HG02678 (cell line): ENCODE results near the gene CD79A.

Experiments used
- ATAC-seq: cut with Tn5 transposase; IDR thresholded peaks from one replicate; pipeline ENCODE4 v1.9.1; 2021; ENCODE audit warnings: mild to moderate bottlenecking, moderate library complexity; ENCODE audit not compliant: unreplicated experiment

The CD79A gene

GRCh38 chr19:41917676-41918075 is 40.6 kb downstream of the CD79A start:
- ATAC-seq: no peak

DNA sequence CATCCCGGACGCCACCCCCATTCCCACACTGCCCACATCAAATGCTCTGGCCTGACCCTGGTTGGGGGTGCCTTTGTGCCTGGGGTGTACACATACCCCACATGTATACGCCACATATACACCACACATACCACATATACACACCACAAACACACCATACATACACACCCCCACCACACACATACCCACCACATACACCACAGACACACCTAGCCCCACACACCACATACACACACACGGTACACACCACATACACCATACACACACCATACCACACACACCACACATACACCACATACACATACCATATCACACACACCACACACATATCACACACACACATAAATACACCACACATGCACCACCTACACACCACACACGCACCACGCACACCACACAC is 41.0 kb downstream of the CD79A start:
- no peak for ATAC-seq

GRCh38 chr19:41918653-41919244 is 41.7 kb downstream of the CD79A start:
- no peak for ATAC-seq

DNA sequence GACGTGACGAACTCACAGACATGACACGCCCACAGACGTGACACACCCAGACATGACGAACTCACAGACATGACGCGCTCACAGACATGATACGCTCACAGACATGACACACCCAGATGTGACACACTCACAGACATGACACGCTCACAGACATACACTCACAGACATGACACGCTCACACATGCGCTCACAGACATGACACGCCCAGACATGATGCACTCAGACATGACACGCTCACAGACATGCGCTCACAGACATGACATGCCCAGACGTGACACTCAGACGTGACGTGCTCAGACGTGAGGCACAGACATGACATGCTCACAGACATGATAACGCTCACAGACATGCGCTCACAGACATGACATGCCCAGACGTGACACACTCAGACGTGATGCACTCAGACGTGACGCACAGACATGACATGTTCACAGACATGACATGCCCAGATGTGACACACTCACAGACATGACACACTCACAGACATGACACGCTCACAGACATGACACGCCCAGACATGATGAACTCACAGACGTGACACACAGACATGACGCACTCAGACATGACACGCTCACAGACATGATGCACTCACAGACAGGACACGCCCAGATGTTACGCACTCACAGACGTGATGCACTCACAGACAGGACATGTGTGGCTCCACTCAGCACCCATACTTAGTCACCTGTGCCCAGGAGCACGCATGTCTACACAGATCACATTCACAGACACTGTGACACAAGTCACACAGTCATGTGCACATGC is 43.1 kb downstream of the CD79A start:
- ATAC-seq: no peak

DNA sequence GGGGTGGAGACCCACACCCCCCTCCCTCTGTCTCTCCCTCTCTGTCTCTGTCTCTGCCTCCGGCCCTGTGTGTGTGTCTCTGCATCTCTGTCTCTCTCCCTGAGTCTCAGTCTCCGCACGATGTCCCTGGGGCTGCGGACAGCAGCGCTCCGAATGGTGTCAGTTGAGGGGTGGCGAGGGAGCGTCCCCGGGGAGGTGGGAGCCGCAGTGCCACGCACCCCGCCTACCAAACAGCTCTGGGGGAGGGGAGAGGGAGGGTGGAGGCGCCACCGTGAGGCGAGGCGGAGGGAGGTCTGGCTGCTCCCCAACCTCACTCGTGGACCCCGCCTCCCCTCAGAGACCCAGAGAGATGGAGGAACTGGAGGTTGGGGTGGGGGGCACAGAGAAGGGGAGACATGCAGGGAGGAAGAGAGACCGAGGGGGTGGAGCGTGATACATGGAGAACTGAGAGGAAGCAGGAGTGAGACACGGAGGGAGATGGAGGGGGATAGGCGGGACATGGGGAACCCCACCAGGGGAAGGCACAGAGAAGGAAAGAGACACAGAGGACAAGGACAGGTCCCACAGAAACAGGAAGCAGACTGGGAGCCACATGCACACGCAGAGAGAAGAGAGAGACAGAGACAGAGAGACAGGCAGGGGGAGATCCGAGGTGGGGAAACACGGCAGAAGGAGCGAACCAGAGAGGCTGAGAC is 44.0 kb downstream of the CD79A start:
- no peak for ATAC-seq

- no peak for ATAC-seq
Measured at GRCh38 chr19:41921577-41922576, 44.8 kb downstream of the CD79A start.

DNA sequence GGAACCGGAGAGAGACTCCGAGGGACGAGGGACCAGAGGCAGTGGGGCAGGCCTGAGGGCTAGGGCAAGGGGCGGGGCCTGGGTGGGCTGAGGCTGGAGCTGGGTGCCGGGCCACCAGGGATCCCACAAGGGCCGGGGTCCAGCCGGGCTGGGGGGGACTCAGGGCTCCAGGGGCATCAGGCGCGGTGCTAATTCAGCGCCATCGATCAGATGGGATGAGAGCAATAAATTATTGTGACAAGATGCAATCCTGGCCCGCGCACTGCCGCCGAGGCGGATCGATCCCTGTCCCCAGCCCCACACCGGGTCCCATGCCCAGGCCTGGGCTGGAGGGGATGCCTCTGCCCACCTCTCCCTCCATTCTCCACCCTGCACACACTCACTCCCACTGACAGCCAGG is 45.5 kb downstream of the CD79A start:
- no peak for ATAC-seq

GRCh38 chr19:41923045-41923788 is 46.1 kb downstream of the CD79A start:
- ATAC-seq: no peak

GRCh38 chr19:41924151-41925145 is 47.4 kb downstream of the CD79A start:
- no peak for ATAC-seq

DNA sequence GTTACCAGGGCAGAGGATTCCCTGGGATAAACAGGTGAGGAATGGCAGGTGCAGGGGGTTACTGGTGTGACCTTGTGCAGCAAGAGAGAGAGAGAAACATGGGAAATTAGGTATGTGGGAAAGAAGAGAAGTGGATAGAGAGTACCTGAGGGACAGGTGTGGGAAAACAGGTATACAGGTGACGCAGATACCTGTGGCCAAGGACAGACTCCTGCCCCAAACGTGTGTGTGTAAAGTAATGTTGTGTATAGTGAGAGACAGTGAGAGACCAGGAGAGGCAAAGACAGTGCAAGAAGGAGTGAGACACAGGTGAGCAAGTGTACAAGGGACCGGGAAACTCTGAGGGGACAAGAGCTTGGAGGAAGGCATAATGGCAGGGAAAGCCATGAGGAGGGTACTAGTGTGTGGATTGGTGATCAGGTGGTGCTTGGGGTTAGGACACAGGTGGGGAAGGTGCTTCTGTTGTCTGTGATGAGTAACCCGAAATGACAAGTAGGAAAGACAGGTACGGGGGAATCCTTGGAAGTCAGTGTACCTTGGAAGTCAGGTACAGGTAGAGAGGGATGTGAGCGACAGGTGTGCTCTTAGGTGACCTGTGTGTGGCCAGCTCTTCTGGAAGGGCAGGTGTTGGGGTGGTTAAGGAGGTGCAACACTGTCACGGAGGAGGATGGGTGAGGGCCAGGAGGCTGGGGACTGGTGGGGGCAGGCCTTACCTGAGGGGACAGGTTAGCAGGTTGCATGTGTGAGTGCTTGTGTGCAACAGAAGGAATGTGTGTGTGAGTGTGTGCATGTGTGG is 48.3 kb downstream of the CD79A start:
- no peak for ATAC-seq

- no peak for ATAC-seq
Measured at GRCh38 chr19:41926028-41926762, 49.1 kb downstream of the CD79A start.

DNA sequence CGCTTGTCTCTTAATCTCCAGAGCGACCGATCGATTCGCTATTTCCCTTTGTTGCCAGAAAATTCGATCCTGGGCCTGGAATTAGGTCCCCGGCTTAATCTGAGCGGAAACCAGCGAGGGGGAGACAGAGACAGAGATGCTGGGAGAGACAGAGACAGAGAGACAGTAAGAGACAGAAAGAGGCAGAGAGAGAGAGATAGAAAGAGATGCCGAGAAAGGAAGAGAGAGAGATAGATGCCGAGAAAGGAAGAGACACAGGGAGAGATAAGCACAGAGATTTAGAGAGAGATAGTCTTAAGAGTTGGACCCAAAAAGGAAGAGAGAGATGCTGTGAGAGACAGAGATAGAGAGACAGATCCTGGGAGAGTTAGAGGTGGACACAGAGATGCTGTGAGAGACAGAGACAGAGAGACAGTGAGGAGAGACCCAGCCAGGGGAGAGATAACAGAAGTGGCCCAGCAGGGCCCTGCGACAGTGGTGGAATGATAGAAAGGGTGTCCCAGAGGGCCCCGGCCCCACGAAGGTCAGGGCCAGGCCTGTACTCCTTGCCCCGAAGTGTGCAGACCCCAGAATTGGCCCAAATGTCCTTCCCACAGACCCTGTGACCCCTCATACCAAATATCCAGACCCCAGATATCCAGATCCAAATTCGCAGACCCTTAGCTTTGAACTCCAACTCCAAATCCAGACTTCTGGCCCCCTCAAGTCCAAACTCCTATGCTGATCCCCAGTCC is 49.9 kb downstream of the CD79A start:
- ATAC-seq: no peak

DNA sequence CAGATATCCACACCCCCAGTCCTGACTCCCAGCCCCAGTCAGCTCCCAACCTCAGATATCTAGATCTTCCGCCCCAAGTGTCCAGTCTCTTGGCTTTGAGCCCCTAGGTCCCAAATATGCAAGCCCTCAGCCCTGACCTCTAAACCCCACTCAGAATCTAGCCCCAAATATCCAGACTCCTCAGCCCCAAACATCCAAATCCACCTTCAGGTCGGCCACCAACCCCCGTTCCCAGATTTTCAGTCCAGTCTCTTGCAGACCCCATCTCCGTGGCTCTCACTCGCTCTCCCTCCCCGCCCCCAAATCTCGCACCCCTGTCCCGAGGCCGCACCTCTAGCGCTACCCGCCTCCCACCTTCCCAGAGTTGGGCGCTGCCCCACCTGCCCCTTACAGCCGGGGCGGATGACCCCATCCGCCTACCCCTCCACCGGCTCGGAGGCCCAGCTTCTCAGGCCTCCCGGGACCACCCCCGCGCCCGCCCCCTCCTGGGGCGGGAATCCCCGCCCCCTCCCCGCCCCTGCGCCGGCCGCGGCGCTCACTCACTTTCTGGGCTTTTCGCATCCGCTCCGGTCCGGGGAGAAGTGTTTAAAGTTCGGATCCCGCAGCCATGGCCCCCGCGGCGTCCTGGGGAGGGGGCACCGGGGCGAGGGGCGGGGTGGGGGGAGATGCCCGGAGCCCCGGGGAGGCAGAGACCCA is 50.6 kb downstream of the CD79A start:
- no peak for ATAC-seq

DNA sequence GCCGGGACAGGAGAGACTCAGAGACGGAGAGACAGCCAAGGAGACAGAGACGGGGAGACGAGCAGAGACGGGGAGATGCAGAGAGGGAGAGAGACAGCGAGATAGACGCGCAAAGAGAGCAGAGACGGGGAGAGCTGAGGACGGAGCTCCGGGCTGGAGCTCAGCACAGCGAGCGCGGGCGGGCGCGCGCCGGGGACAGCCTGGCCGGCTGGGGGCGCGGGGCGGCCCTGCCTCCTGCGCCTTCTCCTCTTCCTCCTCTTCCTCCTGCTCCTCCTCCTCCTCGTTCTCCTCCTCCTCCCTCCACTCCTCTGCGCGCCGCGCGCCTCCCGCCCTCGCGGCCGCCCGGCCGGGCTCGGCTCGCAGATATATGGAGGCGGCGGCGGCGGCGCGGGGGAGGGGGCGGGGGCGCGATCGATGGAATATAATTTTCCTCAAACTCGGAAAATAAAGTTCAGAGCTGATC is 51.2 kb downstream of the CD79A start, which contains the start of gene ERFL:
Gene ERFL (minus strand): TSS at position 229 of the 463 bp plus-strand sequence. CDS start 15,530 bp downstream, outside the sequence.
- no peak for ATAC-seq

GRCh38 chr19:41928754-41929535 is 51.9 kb downstream of the CD79A start:
- no peak for ATAC-seq
